HepG2 (cell line): ENCODE data around the gene RUSF1. TPM values are rescaled to one million over a fixed set of nuclear protein-coding genes. Genes with fewer than 3 reads are reported as not detected.

Source experiments
- ATAC-seq: fragments of 200-7000 bp; cut with Tn5 transposase; 3 replicates; pipeline ENCODE4 v1.9.1; 2020; ENCODE audit warnings: mild to moderate bottlenecking, moderate library complexity
- BruUV-seq: library from RNA; stranded (reverse); fragments of 400-500 nt; replicated peaks from 2 replicates; lab custom pipeline; 2021; lab: Mats Ljungman, UMichigan
- CTCF ChIA-PET: fragments of 300-600 bp; formaldehyde crosslinking; extraction: SDS; loops from one replicate; lab custom pipeline; 2021; ENCODE audit warnings: low total read pairs, inconsistent platforms, low intra/inter-chr PET ratio; lab: Yijun Ruan, JAX
- POLR2A ChIA-PET: fragments of 350-600 bp; sonication (Branson Sonifier 250); formaldehyde crosslinking; loops from one replicate; lab custom pipeline; 2020; ENCODE audit warnings: antibody characterized with exemption, inconsistent platforms; lab: Yijun Ruan, JAX
- DNase-seq: peaks from one replicate; pipeline ENCODE4 v3.0.0-alpha.2; 2015; ENCODE audit warnings: low spot score
- FAIRE-seq: peaks from 3 replicates; lab custom pipeline; 2011; peaks lifted over from hg19 to GRCh38; lab: Jason Lieb, UNC
- H2AFZ ChIP-seq: one replicate; pipeline ENCODE4 v1.6.1; 2011; ENCODE audit warnings: low read length, inconsistent platforms
- H3K27ac ChIP-seq: fragments of 300-600 bp; 3 replicates; pipeline ENCODE4 v1.8.0; 2011; ENCODE audit warnings: mixed run types, mild to moderate bottlenecking, mixed read lengths, low read length, inconsistent platforms; ENCODE audit not compliant: insufficient read depth; ENCODE audit errors: extremely low read length
- H3K27me3 ChIP-seq, 2 experiments: fragments of 200-600 bp in 1 of 2; 2 replicates in 1 of 2; 3 replicates in 1 of 2; pipeline versions ENCODE4 v1.6.0 to v1.8.0; 2011; ENCODE audit warnings: low read length in 2 of 2, mild to moderate bottlenecking in 2 of 2, moderate library complexity in 2 of 2, inconsistent platforms in 1 of 2; ENCODE audit not compliant: insufficient read depth in 2 of 2, control insufficient read depth in 1 of 2
- H3K36me3 ChIP-seq, 2 experiments: fragments of 200-600 bp in 1 of 2; replicated peaks in 1 of 2; 2 replicates in 1 of 2; 3 replicates in 1 of 2; pipeline versions ENCODE4 v1.5.1 to v1.8.0; 2011; ENCODE audit warnings: low read length in 2 of 2, inconsistent platforms in 1 of 2; ENCODE audit not compliant: insufficient read depth in 2 of 2, control insufficient read depth in 1 of 2
- H3K4me1 ChIP-seq: 2 replicates; pipeline ENCODE4 v1.5.1; 2012; ENCODE audit warnings: low read length, inconsistent platforms; ENCODE audit not compliant: insufficient read depth
- H3K4me2 ChIP-seq: 2 replicates; pipeline ENCODE4 v1.6.0; 2011; ENCODE audit warnings: low read depth, low read length, inconsistent platforms
- H3K4me3 ChIP-seq, 3 experiments: fragments of 200-600 bp in 1 of 3; sonication (generic), shearing (Covaris generic) in 1 of 3; replicated peaks in 1 of 3; 2 replicates each; pipeline ENCODE4 v1.5.1; 2011 to 2016; ENCODE audit warnings: low read length in 3 of 3, inconsistent platforms in 2 of 3, low read depth in 2 of 3, mild to moderate bottlenecking in 2 of 3, control low read depth in 1 of 3, mixed read lengths in 1 of 3; ENCODE audit not compliant: insufficient read depth in 1 of 3
- H3K79me2 ChIP-seq: one replicate; pipeline ENCODE4 v1.6.1; 2011; ENCODE audit warnings: low read length, inconsistent platforms; ENCODE audit not compliant: insufficient read depth
- H3K9ac ChIP-seq: 2 replicates; pipeline ENCODE4 v1.6.0; 2011; ENCODE audit warnings: mild to moderate bottlenecking, low read depth, low read length, inconsistent platforms; ENCODE audit not compliant: insufficient read depth
- H3K9me3 ChIP-seq: 2 replicates; pipeline ENCODE4 v1.5.1; 2012; ENCODE audit warnings: mild to moderate bottlenecking, low read length
- H4K20me1 ChIP-seq: 2 replicates; pipeline ENCODE4 v1.6.0; 2011; ENCODE audit warnings: inconsistent platforms, mild to moderate bottlenecking, low read length, moderate library complexity; ENCODE audit not compliant: insufficient read depth
- NFKBIZ ChIP-seq: IDR thresholded peaks from 2 replicates; pipeline ENCODE4 v1.6.1; 2018; ENCODE audit warnings: missing genetic modification reagents, missing compliant biosample characterization
- NR2F6 ChIP-seq, 2 experiments: IDR thresholded peaks; 2 replicates each; pipeline ENCODE4 v1.6.1; 2016; ENCODE audit warnings: antibody characterized with exemption in 1 of 2, mild to moderate bottlenecking in 1 of 2
- SMAD9 ChIP-seq: sonication (generic); formaldehyde crosslinking; IDR thresholded peaks from 2 replicates; pipeline ENCODE4 v1.5.1; 2020; ENCODE audit warnings: mild to moderate bottlenecking, missing genetic modification reagents
- SP140L ChIP-seq: sonication (generic); formaldehyde crosslinking; IDR thresholded peaks from 2 replicates; pipeline ENCODE4 v1.4.0; 2020; ENCODE audit warnings: missing genetic modification reagents, borderline replicate concordance
- SRSF1 ChIP-seq: fragments of 200-400 bp; formaldehyde crosslinking; optimal IDR thresholded peaks from 2 replicates; pipeline ENCODE3; 2017; ENCODE audit warnings: mild to moderate bottlenecking, low read depth, low read length, moderate library complexity
- ZBTB33 ChIP-seq: sonication (generic); formaldehyde crosslinking; IDR thresholded peaks from 2 replicates; pipeline ENCODE4 v1.4.0; 2020; ENCODE audit warnings: missing genetic modification reagents
- ZMAT3 ChIP-seq: sonication (generic); formaldehyde crosslinking; conservative IDR thresholded peaks from 2 replicates; pipeline ENCODE4 v1.7.0; 2021; ENCODE audit warnings: missing genetic modification reagents
- ZNF24 ChIP-seq: fragments of 450-650 bp; IDR thresholded peaks from 2 replicates; pipeline ENCODE4 v1.6.1; 2017; ENCODE audit warnings: antibody characterized with exemption, mild to moderate bottlenecking
- ZNF512B ChIP-seq: sonication (generic); formaldehyde crosslinking; IDR thresholded peaks from 2 replicates; pipeline ENCODE4 v1.5.1; 2020; ENCODE audit warnings: missing genetic modification reagents, mild to moderate bottlenecking, borderline replicate concordance
- WGBS: methylation state at CpG from one replicate; pipeline ENCODE4 v1.1.6; 2017; ENCODE audit warnings: low lambda C conversion rate; 5-methylcytosine and 5-hydroxymethylcytosine counted together
- in situ Hi-C: cut with HindIII; loops from 2 replicates; pipeline ENCODE4 v1.10.0; 2017; ENCODE audit warnings: low pct_unique_long_range_greater_than_20kb; ENCODE audit not compliant: extremely low pct_ligation_motif_present
- intact Hi-C: fragments of 100-400 bp; cut with micrococcal nuclease; formaldehyde crosslinking; loops from one replicate; pipeline ENCODE4 v1.10.0; 2022; ENCODE audit not compliant: unreplicated experiment
- polyA plus RNA-seq, 8 experiments: library from polyadenylated mRNA; depleted of rRNA in 3 of 8; stranded (reverse) in 7 of 8; unstranded in 1 of 8; fragments of >200 nt; fragmentation: Illumina TruSeq in 4 of 8; extraction: Trizol in 4 of 8; gene quantifications; 2 replicates each; pipeline versions ENCODE4 v1.2.1 to v1.2.3, GENCODE V29; 2011 to 2016; ENCODE audit warnings: low read depth in 4 of 8, missing spikeins in 1 of 8, mixed read lengths in 1 of 8; ENCODE audit not compliant: insufficient read depth in 1 of 8
- total RNA-seq, 5 experiments: library from RNA; depleted of rRNA; stranded (reverse); fragments of >200 nt; fragmentation: Illumina TruSeq; extraction: Trizol; gene quantifications; 2 replicates each; pipeline ENCODE4 v1.2.3, GENCODE V29; 2016; ENCODE audit warnings: low read depth in 1 of 5

Gene RUSF1
- total and polyA plus RNA-seq, 2 of the 13 experiments (the other 11 are each of a cell fraction or from before 2014, with no cell fraction given): 40.8 to 50.2 TPM

GRCh38 chr16:31479751-31480150 lies 28.4 kb downstream of the RUSF1 start:
- H3K27me3 ChIP-seq: peaks cover 0 to 21% of the 10 kb centered on the region in 2 experiments; a peak in 4 of 5 replicates
- no TSS peak for BruUV-seq
- WGBS: 65% methylated on average over 9 of the region's 9 CpGs
- TF ChIP-seq NFKBIZ (CRISPR knock-in tag) (no peak), ZNF24 (no peak), ZBTB33 (CRISPR knock-in tag) (peak; percentile 30; the same call in 1 of the 2 replicates)
- CTCF ChIA-PET: no interaction called here
- no peak overlapping the region for H3K27ac ChIP-seq
- H3K4me1 ChIP-seq: peaks cover 63% of the 10 kb centered on the region
- intact Hi-C loops: loop anchor here (5.0 kb wide), 1 partner anchor 218 kb away; no protein-coding TSS in a partner anchor
- H3K9me3 ChIP-seq: no peaks in the 10 kb centered on the region
- no peaks in the 10 kb centered on the region for H3K36me3 ChIP-seq
- ATAC-seq: no peak
- no peak overlapping the region for H3K4me3 ChIP-seq
- no peaks in the 10 kb centered on the region for H3K79me2 ChIP-seq
- in situ Hi-C loops: no loop called here
- H2AFZ ChIP-seq: no peak overlapping the region
- no peak overlapping the region for H3K4me2 ChIP-seq
- no peaks in the 10 kb centered on the region for H4K20me1 ChIP-seq
- no peak for DNase-seq
- POLR2A ChIA-PET: no interaction called here
- H3K9ac ChIP-seq: no peak overlapping the region
- FAIRE-seq: no peak

- in situ Hi-C loops (no loop called here), intact Hi-C loops (loop anchor here (5.0 kb wide), 1 partner anchor 218 kb away; no protein-coding TSS in a partner anchor)
- POLR2A ChIA-PET: interaction anchor here (1.5 to 5.0 kb wide), 4 partner anchors 20 to 234 kb away, joined by 4 to 110 read pairs (median 10); partner anchors contain the start of gene ARMC5
- TF ChIP-seq ZNF512B (CRISPR knock-in tag): no peak
- no peak for TF ChIP-seq NR2F6 (IDR thresholded peaks at IDR 0.05)
- TF ChIP-seq NR2F6 (CRISPR knock-in tag; IDR thresholded peaks at IDR 0.05): no peak
- no peak for TF ChIP-seq ZMAT3 (CRISPR knock-in tag)
- no peak for TF ChIP-seq SP140L (CRISPR knock-in tag)
- TF ChIP-seq ZBTB33 (CRISPR knock-in tag): peak; percentile 32; the same call in 1 of the 2 replicates
- no peak for TF ChIP-seq SRSF1
- TF ChIP-seq SMAD9 (CRISPR knock-in tag): no peak
Measured at GRCh38 chr16:31478956-31479355, 29.2 kb downstream of the RUSF1 start.

More at GRCh38 chr16:31478956-31479355, 29.2 kb downstream of the RUSF1 start:
- DNase-seq (no peak), FAIRE-seq (no peak), ATAC-seq (no peak)
- 60% methylated on average over 3 of the region's 3 CpGs for WGBS
- H3K9me3 ChIP-seq: no peaks in the 10 kb centered on the region
- no peak overlapping the region for H3K27ac ChIP-seq
- H3K4me3 ChIP-seq: no peak overlapping the region
- H3K27me3 ChIP-seq: peaks cover 0 to 21% of the 10 kb centered on the region in 2 experiments; a peak in 4 of 5 replicates
- peaks cover 63% of the 10 kb centered on the region for H3K4me1 ChIP-seq
- CTCF ChIA-PET: no interaction called here
- H3K79me2 ChIP-seq: no peaks in the 10 kb centered on the region
- H3K36me3 ChIP-seq: no peaks in the 10 kb centered on the region
- no peak overlapping the region for H2AFZ ChIP-seq
- H3K4me2 ChIP-seq: no peak overlapping the region
- no TSS peak for BruUV-seq
- no peaks in the 10 kb centered on the region for H4K20me1 ChIP-seq
- H3K9ac ChIP-seq: no peak overlapping the region
